HS-27A (cell line): Measurements from ENCODE around the gene TAF6L.
"Not testable (repeated sequence)": the region's sequence is repeated elsewhere in the genome, so short reads cannot be mapped to it uniquely, and the experiment has no call there.

ENCODE experiments used
- DNase-seq: peaks from one replicate; pipeline ENCODE4 v3.0.0-alpha.2; 2012; ENCODE audit warnings: low read depth, missing footprints

TAF6L gene

GRCh38 chr11:62805076-62805892 lies 34.1 kb downstream of the TAF6L start, which contains the start of gene NXF1:
NXF1 (minus strand) TSS chr11:62805440; CDS start chr11:62805356, 84 bp downstream.
- DNase-seq, result peak; percentile 89

GRCh38 chr11:62805961-62806441 lies 34.8 kb downstream of the TAF6L start:
- no peak for DNase-seq

DNA sequence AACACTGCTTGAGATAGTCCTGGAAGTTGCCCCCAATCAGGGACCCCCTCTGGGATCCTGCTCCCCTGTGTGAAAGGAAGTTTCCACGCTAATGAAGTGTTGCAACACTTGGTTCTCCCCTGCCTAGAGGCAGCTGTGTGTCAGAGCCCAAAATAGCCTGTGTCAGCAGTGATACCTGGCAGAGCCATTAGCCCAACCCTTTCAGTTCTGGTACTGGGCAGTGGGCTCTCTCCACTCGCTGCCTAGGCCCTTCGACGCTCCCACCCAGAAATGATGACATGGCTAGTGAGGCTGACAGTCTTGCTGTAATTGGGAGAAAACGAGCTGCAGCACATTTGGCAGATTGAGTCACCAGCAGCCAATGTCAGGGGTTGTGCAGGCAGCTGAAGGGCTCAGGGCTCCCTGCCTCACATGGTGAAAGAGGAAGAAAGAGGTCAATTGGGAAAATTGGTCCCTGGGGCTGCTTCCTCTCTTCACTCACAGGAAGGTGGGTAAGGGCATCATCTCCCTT lies 35.5 kb downstream of the TAF6L start:
- no peak for DNase-seq

DNA sequence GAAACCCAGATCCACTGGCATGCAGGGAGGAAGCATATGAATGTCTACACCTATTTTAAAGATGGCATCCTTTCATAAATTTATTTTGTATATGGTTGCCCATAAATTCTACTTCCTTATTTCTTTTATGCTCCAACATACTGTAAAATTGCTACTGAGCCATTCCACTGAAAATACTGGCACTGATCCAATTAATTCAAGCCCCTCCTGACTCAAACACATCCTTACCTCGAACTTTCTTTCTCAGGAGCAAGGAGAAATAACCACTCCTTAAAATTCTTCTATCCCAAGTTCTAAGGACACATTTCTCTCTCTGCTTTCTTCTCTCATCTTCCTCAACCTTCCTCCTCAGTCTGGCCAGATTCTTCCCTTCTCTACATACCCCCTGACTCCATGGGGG lies 39.6 kb downstream of the TAF6L start:
- DNase-seq, result no peak

DNA sequence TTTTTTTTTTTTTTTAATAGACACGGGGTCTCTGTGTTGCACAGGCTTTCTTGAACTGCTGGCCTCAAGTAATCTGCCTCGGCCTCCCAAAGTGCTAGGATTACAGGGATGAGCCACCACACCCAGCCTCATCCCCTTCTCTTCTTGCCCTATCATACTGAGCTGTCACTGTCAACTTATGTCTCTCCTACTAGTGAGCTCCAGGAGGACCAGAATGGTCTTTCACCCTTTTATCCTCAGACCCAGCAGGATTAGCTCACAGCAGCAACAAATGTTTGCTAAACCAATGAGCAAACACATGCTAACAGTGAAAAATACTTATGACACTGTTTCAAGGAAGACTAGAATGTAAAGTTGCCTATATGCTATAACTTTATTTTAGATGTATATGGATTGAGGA lies 40.5 kb downstream of the TAF6L start:
- no peak for DNase-seq

- no peak for DNase-seq
These were observed 45.4 kb downstream of the TAF6L start for GRCh38 chr11:62816557-62816956.

- DNase-seq, result no peak
These were observed 45.9 kb downstream of the TAF6L start for GRCh38 chr11:62817129-62817528.

DNA sequence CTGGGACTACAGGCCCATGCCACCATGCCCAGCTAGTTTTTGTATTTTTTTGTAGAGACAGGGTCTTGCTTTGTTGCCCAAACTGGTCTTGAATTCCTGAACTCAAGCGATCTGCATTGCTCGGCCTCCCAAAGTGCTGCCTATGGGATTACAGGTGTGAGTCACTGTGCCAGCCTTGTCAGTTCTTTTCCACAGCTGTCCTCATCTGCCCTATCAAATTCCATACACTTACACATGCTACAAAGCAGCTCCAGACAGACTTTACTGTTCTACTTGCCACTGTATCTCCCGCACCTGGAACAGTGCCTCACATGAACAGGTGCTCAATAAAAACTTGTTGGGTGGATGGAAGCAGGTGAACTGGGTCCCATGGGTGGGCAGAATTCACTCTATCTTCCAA lies 52.5 kb downstream of the TAF6L start:
- DNase-seq, result no peak

- not testable (repeated sequence) for DNase-seq
These were observed 56.9 kb downstream of the TAF6L start for GRCh38 chr11:62828130-62828529.

DNA sequence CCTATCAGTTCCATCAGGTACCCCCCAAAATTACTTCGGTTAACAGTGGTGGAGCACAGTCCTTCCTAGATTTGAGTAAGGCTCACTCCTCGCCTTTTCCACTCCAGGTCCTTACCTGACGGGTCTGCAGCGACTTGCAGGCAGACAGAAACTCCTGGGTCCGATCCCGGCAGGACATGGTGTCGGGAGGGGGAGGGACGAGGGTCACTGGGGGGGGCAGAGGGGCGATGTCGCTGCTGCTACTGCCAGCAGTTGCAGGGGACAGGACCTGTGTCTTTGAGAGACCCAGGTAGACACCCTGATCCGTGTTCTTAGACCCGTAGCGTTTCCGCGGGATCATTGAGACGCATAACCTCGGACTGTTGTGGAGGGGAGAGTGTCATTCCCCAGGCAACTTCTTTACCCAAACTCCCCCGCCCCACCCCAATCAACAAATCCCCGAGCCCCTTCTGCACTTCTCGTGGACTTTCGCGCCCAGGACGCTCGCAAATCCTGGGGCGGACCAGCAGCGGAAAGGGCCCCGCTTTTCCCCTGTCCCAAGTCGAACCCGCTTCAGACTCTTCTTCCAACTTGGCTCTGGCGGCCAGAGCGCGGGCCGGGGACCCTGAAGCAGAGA lies 59.8 kb downstream of the TAF6L start:
- no peak for DNase-seq

DNA sequence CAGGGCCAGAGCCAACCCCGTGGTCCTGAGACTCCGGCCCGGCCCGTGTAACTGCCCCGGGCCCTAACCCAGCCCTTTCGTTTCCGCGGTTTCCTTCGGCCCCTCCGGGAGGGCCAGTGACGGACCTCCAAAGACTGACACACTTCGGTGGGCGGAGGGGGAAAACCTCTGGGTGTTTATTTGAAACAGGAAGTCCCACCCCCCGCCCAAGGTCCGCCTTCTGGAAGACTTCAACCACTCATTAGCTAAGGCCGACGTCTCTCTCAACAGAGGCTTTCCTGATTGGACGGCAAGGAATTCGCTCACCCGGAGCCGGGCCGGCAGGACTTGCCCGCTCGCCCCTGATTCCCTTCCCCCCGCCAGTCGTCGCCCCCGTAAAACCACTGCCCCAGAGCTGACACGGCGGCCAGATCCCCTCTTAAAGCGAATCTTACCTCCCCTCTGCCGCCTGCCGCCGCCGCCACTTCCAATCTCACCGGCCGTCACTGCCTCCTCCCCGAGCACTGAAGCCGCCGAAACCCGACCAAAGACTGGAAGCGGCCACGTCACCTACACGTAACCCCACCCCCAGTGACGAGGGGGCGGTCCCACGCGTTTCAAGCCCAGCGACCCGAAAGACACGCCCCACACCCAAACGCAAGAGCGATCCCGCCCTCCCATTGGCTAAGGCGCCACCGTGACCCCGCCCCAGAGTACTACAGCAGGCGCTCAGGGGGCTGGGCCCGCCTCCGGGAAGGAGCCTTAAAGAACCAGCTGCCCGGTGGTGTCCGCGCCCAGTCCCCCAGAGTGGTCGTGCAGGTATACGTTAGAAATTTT lies 60.5 kb downstream of the TAF6L start, which contains the start of gene STX5:
Gene STX5, minus strand, starts transcription at position 532 of the 816 bp plus-strand sequence. CDS start 808 bp downstream, outside the sequence.
- peak; percentile 99 for DNase-seq

GRCh38 chr11:62832336-62833234 lies 61.4 kb downstream of the TAF6L start, which contains the start of gene TEX54:
TEX54 (minus strand) TSS chr11:62832841.
- DNase-seq, result no peak

- DNase-seq, result no peak
These were observed 64.1 kb downstream of the TAF6L start for GRCh38 chr11:62835336-62835735.
